ENCODE data around the gene PIGX. TPM values are rescaled to one million over a fixed set of nuclear protein-coding genes. Genes with fewer than 3 reads are reported as not detected.

The PIGX gene
- polyA plus RNA-seq, 1 donor from 2014 or later, result 116 TPM

DNA sequence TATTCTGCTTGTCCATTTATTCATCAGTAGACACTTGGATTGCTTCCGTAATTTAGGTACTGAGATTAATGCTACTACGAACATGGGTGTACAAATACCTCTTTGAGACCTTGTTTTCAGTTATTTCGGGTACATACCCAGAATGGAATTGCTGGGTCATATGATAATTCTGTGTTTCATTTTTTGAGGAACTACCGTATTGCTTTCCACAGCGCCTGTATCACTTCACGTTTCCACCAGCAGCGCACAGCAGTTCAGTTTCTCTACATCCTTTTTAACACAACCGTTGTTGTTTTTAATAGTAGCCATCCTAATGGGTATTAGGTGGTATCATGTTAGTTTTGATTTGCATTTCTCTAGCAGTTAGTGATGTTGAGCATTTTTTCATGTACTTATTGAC is 36.9 kb downstream of the PIGX start:
- Histone ChIP-seq H3F3A (ENCODE audit: insufficient read depth, low read length, poor library complexity, severe bottlenecking) (no peaks in the 10 kb centered on the region), H4K20me1 (ENCODE audit: insufficient read depth) (no peaks in the 10 kb centered on the region), H3K9me3 (ENCODE audit: low read length) (peaks cover 5% of the 10 kb centered on the region), H3K4me3 (ENCODE audit: low read length) (no peak overlapping the region), H3K27me3 (ENCODE audit: insufficient read depth, low read depth, low read length) (no peaks in the 10 kb centered on the region), H3K9me2 (ENCODE audit: insufficient read depth, low read length) (no peaks in the 10 kb centered on the region), H3K9ac (ENCODE audit: low read length) (no peak overlapping the region), H2AFZ (ENCODE audit: low read depth, low read length) (no peak overlapping the region), H3K4me2 (ENCODE audit: low read length) (no peak overlapping the region), H3K27ac (ENCODE audit: low read length) (no peak overlapping the region), H3K79me2 (replicated peaks; ENCODE audit: insufficient read depth, low read length) (peaks cover 91% of the 10 kb centered on the region), H3K36me3 (ENCODE audit: insufficient read depth, low read length) (peaks cover 6% of the 10 kb centered on the region)
- no peak for TF ChIP-seq TAF1 (IDR thresholded peaks at IDR 0.05; ENCODE audit: low read depth)
- TF ChIP-seq POLR2AphosphoS5 (IDR thresholded peaks at IDR 0.05), result no peak
- no peak for TF ChIP-seq SMC3 (conservative IDR thresholded peaks at IDR 0.05; ENCODE audit: poor library complexity)
- TF ChIP-seq RAD21 (conservative IDR thresholded peaks at IDR 0.05), result no peak
- TF ChIP-seq, protein P1, sequence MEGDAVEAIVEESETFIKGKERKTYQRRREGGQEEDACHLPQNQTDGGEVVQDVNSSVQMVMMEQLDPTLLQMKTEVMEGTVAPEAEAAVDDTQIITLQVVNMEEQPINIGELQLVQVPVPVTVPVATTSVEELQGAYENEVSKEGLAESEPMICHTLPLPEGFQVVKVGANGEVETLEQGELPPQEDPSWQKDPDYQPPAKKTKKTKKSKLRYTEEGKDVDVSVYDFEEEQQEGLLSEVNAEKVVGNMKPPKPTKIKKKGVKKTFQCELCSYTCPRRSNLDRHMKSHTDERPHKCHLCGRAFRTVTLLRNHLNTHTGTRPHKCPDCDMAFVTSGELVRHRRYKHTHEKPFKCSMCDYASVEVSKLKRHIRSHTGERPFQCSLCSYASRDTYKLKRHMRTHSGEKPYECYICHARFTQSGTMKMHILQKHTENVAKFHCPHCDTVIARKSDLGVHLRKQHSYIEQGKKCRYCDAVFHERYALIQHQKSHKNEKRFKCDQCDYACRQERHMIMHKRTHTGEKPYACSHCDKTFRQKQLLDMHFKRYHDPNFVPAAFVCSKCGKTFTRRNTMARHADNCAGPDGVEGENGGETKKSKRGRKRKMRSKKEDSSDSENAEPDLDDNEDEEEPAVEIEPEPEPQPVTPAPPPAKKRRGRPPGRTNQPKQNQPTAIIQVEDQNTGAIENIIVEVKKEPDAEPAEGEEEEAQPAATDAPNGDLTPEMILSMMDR (IDR thresholded peaks at IDR 0.05; ENCODE audit: poor library complexity, severe bottlenecking), result no peak
- no peak for TF ChIP-seq EP300 (conservative IDR thresholded peaks at IDR 0.05; ENCODE audit: poor library complexity, severe bottlenecking)
- no peak for TF ChIP-seq EZH2 (IDR thresholded peaks at IDR 0.05; ENCODE audit: borderline replicate concordance, insufficient read depth, low read length, poor library complexity, severe bottlenecking)
- no peak for TF ChIP-seq MXI1 (conservative IDR thresholded peaks at IDR 0.05; ENCODE audit: poor library complexity, severe bottlenecking)
- TF ChIP-seq, protein P2, sequence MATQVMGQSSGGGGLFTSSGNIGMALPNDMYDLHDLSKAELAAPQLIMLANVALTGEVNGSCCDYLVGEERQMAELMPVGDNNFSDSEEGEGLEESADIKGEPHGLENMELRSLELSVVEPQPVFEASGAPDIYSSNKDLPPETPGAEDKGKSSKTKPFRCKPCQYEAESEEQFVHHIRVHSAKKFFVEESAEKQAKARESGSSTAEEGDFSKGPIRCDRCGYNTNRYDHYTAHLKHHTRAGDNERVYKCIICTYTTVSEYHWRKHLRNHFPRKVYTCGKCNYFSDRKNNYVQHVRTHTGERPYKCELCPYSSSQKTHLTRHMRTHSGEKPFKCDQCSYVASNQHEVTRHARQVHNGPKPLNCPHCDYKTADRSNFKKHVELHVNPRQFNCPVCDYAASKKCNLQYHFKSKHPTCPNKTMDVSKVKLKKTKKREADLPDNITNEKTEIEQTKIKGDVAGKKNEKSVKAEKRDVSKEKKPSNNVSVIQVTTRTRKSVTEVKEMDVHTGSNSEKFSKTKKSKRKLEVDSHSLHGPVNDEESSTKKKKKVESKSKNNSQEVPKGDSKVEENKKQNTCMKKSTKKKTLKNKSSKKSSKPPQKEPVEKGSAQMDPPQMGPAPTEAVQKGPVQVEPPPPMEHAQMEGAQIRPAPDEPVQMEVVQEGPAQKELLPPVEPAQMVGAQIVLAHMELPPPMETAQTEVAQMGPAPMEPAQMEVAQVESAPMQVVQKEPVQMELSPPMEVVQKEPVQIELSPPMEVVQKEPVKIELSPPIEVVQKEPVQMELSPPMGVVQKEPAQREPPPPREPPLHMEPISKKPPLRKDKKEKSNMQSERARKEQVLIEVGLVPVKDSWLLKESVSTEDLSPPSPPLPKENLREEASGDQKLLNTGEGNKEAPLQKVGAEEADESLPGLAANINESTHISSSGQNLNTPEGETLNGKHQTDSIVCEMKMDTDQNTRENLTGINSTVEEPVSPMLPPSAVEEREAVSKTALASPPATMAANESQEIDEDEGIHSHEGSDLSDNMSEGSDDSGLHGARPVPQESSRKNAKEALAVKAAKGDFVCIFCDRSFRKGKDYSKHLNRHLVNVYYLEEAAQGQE (IDR thresholded peaks at IDR 0.05; ENCODE audit: borderline replicate concordance), result no peak

DNA sequence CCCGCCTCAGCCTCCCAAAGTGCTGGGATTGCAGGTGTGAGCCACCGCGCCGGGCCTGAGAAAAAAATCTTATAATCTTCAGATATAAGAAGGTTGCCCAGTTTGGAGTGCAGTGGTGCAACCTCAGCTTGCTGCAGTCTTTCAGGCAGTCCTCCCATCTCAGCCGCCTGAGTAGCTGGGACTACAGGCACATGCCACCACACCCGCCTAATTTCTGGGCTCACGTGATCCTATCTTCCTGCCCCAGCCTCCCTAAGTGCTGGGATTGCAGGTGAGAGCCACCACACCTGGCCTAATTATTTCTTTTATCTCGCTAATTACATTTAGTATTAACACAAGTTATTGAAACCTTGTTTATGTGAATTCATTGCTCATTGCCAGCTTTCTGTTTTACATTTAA is 41.0 kb downstream of the PIGX start:
- no peaks in the 10 kb centered on the region for H3K36me3 ChIP-seq (ENCODE audit: insufficient read depth, low read length)
- TF ChIP-seq MXI1 (conservative IDR thresholded peaks at IDR 0.05; ENCODE audit: poor library complexity, severe bottlenecking), result no peak
- no peak for TF ChIP-seq SMC3 (conservative IDR thresholded peaks at IDR 0.05; ENCODE audit: poor library complexity)
- H2AFZ ChIP-seq (ENCODE audit: low read depth, low read length), result no peak overlapping the region
- no peaks in the 10 kb centered on the region for H3F3A ChIP-seq (ENCODE audit: insufficient read depth, low read length, poor library complexity, severe bottlenecking)
- H3K4me2 ChIP-seq (ENCODE audit: low read length), result no peak overlapping the region
- H3K27me3 ChIP-seq (ENCODE audit: insufficient read depth, low read depth, low read length), result no peaks in the 10 kb centered on the region
- H3K79me2 ChIP-seq (replicated peaks; ENCODE audit: insufficient read depth, low read length), result peaks cover 76% of the 10 kb centered on the region
- no peak overlapping the region for H3K9ac ChIP-seq (ENCODE audit: low read length)
- no peak overlapping the region for H3K27ac ChIP-seq (ENCODE audit: low read length)
- no peaks in the 10 kb centered on the region for H3K9me2 ChIP-seq (ENCODE audit: insufficient read depth, low read length)
- no peak overlapping the region for H3K4me3 ChIP-seq (ENCODE audit: low read length)
- H4K20me1 ChIP-seq (ENCODE audit: insufficient read depth), result no peaks in the 10 kb centered on the region
- peaks cover 5% of the 10 kb centered on the region for H3K9me3 ChIP-seq (ENCODE audit: low read length)

All from neural cell (in vitro differentiated cells).